IMR-90 (cell line): ENCODE results near the gene MSN. TPM values are rescaled to one million over a fixed set of nuclear protein-coding genes. Genes with fewer than 3 reads are reported as not detected.

Experiments
- ATAC-seq: fragments of 200-7000 bp; cut with Tn5 transposase; 2 replicates; pipeline ENCODE4 v1.9.1; 2020; ENCODE audit warnings: low read depth, mild to moderate bottlenecking, moderate library complexity
- BruUV-seq: library from RNA; stranded (reverse); fragments of 400-500 nt; replicated peaks from 2 replicates; lab custom pipeline; 2021; lab: Mats Ljungman, UMichigan
- CTCF ChIA-PET: fragments of 300-600 bp; formaldehyde crosslinking; extraction: SDS; loops from one replicate; lab custom pipeline; 2021; ENCODE audit warnings: antibody characterized with exemption; lab: Yijun Ruan, JAX
- POLR2A ChIA-PET: fragments of 300-600 bp; sonication (Branson Sonifier 250); formaldehyde crosslinking; loops from one replicate; lab custom pipeline; 2022; ENCODE audit warnings: antibody characterized with exemption; ENCODE audit not compliant: unreplicated experiment; lab: Charles Lee
- DNase-seq: peaks from one replicate; pipeline ENCODE4 v3.0.0; 2013
- H2AFZ ChIP-seq: replicated peaks from 2 replicates; pipeline ENCODE3; 2013; ENCODE audit warnings: low read length, mild to moderate bottlenecking; ENCODE audit not compliant: poor library complexity
- H2AK5ac ChIP-seq: 2 replicates; pipeline ENCODE4 v1.6.1; 2013; ENCODE audit warnings: low read depth, low read length, inconsistent platforms
- H2AK9ac ChIP-seq: replicated peaks from 2 replicates; pipeline ENCODE3; 2013; ENCODE audit warnings: mild to moderate bottlenecking, low read depth, low read length, moderate library complexity; ENCODE audit not compliant: poor library complexity
- H2BK120ac ChIP-seq: 2 replicates; pipeline ENCODE4 v1.6.1; 2013; ENCODE audit warnings: low read depth, low read length, inconsistent platforms
- H2BK15ac ChIP-seq: 3 replicates; pipeline ENCODE4 v1.6.1; 2013; ENCODE audit warnings: low read depth, low read length, inconsistent platforms
- H2BK20ac ChIP-seq: 2 replicates; pipeline ENCODE4 v1.6.1; 2013; ENCODE audit warnings: low read depth, mild to moderate bottlenecking, inconsistent platforms, low read length, moderate library complexity
- H2BK5ac ChIP-seq: 2 replicates; pipeline ENCODE4 v1.6.1; 2013; ENCODE audit warnings: mild to moderate bottlenecking, low read depth, low read length, inconsistent platforms; ENCODE audit not compliant: poor library complexity, severe bottlenecking
- H3K14ac ChIP-seq: replicated peaks from 2 replicates; pipeline ENCODE4 v1.6.1; 2013; ENCODE audit warnings: low read depth, low read length, inconsistent platforms
- H3K18ac ChIP-seq: 2 replicates; pipeline ENCODE4 v1.6.1; 2013; ENCODE audit warnings: low read depth, low read length, control low read depth
- H3K23ac ChIP-seq: 2 replicates; pipeline ENCODE4 v1.6.1; 2013; ENCODE audit warnings: low read depth, low read length, inconsistent platforms
- H3K27ac ChIP-seq: 2 replicates; pipeline ENCODE4 v1.5.1; 2013; ENCODE audit warnings: mild to moderate bottlenecking, control low read depth, low read length; ENCODE audit not compliant: insufficient read depth
- H3K27me3 ChIP-seq: 2 replicates; pipeline ENCODE4 v1.6.1; 2013; ENCODE audit warnings: low read length; ENCODE audit not compliant: control insufficient read depth, insufficient read depth
- H3K36me3 ChIP-seq: 2 replicates; pipeline ENCODE4 v1.6.1; 2013; ENCODE audit warnings: low read length, mixed read lengths; ENCODE audit not compliant: control insufficient read depth, insufficient read depth
- H3K4ac ChIP-seq: 2 replicates; pipeline ENCODE4 v1.6.1; 2013; ENCODE audit warnings: low read depth, low read length, inconsistent platforms
- H3K4me1 ChIP-seq: 2 replicates; pipeline ENCODE4 v1.6.1; 2013; ENCODE audit warnings: low read length, mixed read lengths; ENCODE audit not compliant: control insufficient read depth, insufficient read depth
- H3K4me2 ChIP-seq: 2 replicates; pipeline ENCODE4 v1.6.1; 2013; ENCODE audit warnings: low read depth, mild to moderate bottlenecking, control low read depth, low read length, moderate library complexity
- H3K4me3 ChIP-seq: 2 replicates; pipeline ENCODE4 v1.5.1; 2013; ENCODE audit warnings: low read depth, mild to moderate bottlenecking, control low read depth, low read length, moderate library complexity; ENCODE audit not compliant: insufficient read depth
- H3K56ac ChIP-seq: 2 replicates; pipeline ENCODE4 v1.6.1; 2013; ENCODE audit warnings: low read length, inconsistent platforms; ENCODE audit not compliant: insufficient read depth; ENCODE audit errors: extremely low read depth
- H3K79me1 ChIP-seq, 2 experiments: 2 replicates each; pipeline ENCODE4 v1.6.1; 2013; ENCODE audit warnings: low read length in 2 of 2, inconsistent platforms in 1 of 2, low read depth in 1 of 2
- H3K9ac ChIP-seq: 2 replicates; pipeline ENCODE4 v1.6.1; 2013; ENCODE audit warnings: low read depth, low read length, control low read depth
- H3K9me1 ChIP-seq: 2 replicates; pipeline ENCODE4 v1.6.1; 2013; ENCODE audit warnings: low read length, inconsistent platforms; ENCODE audit not compliant: insufficient read depth
- H3K9me3 ChIP-seq: 2 replicates; pipeline ENCODE4 v1.6.1; 2013; ENCODE audit warnings: low read length; ENCODE audit not compliant: control insufficient read depth, insufficient read depth
- H4K20me1 ChIP-seq: 2 replicates; pipeline ENCODE4 v1.6.1; 2013; ENCODE audit warnings: low read length, inconsistent platforms; ENCODE audit not compliant: insufficient read depth
- H4K5ac ChIP-seq: 2 replicates; pipeline ENCODE4 v1.6.1; 2013; ENCODE audit warnings: mild to moderate bottlenecking, low read depth, low read length, control low read depth
- H4K8ac ChIP-seq, 2 experiments: 2 replicates each; pipeline ENCODE4 v1.6.1; 2013; ENCODE audit warnings: low read depth in 2 of 2, low read length in 2 of 2, control low read depth in 1 of 2, inconsistent platforms in 1 of 2
- H4K91ac ChIP-seq: 2 replicates; pipeline ENCODE4 v1.6.1; 2013; ENCODE audit warnings: low read depth, low read length, inconsistent platforms; ENCODE audit not compliant: insufficient read depth
- BHLHE40 ChIP-seq: fragments of 150-350 bp; IDR thresholded peaks from 2 replicates; pipeline ENCODE4 v1.6.1; 2016; ENCODE audit warnings: mild to moderate bottlenecking, low read depth, low read length
- CEBPB ChIP-seq: IDR thresholded peaks from 2 replicates; pipeline ENCODE4 v1.6.1; 2012; ENCODE audit warnings: low read depth, low read length, improper control_type of control experiment
- FOS ChIP-seq: fragments of 150-350 bp; IDR thresholded peaks from 2 replicates; pipeline ENCODE4 v1.6.1; 2016; ENCODE audit warnings: low read depth, low read length
- MAZ ChIP-seq: IDR thresholded peaks from 2 replicates; pipeline ENCODE4 v1.6.1; 2012; ENCODE audit warnings: low read depth, mild to moderate bottlenecking, low read length, improper control_type of control experiment, moderate library complexity, borderline replicate concordance
- MXI1 ChIP-seq: IDR thresholded peaks from 2 replicates; pipeline ENCODE4 v1.6.1; 2012; ENCODE audit warnings: low read depth, mild to moderate bottlenecking, low read length, moderate library complexity, borderline replicate concordance
- POLR2A ChIP-seq: IDR thresholded peaks from 2 replicates; pipeline ENCODE4 v1.6.1; 2012; ENCODE audit warnings: mild to moderate bottlenecking, low read depth, low read length
- RAD21 ChIP-seq: IDR thresholded peaks from 2 replicates; pipeline ENCODE4 v1.6.1; 2012; ENCODE audit warnings: low read length, improper control_type of control experiment
- RCOR1 ChIP-seq: IDR thresholded peaks from 2 replicates; pipeline ENCODE4 v1.6.1; 2012; ENCODE audit warnings: mild to moderate bottlenecking, low read length, improper control_type of control experiment; ENCODE audit not compliant: insufficient replicate concordance
- WGBS, 2 experiments: methylation state at CpG; one replicate each; pipeline versions ENCODE4 v1.1.5 to v1.1.7; 2013; ENCODE audit warnings: missing lambda C conversion rate in 2 of 2; ENCODE audit not compliant: insufficient read length in 1 of 2; ENCODE audit errors: extremely low coverage in 2 of 2; 5-methylcytosine and 5-hydroxymethylcytosine counted together
- dilution Hi-C: fragments of 300-500 bp; cut with HindIII; formaldehyde crosslinking; loops from one replicate; pipeline ENCODE4 v1.14.3; 2018; ENCODE audit warnings: low sequenced_read_pairs; ENCODE audit not compliant: unreplicated experiment
- in situ Hi-C: fragments of 300-500 bp; cut with MboI; formaldehyde crosslinking; loops from 3 replicates; pipeline ENCODE4 v1.14.3; 2019; ENCODE audit warnings: low sequenced_read_pairs, inconsistent platforms, mixed read lengths
- intact Hi-C: fragments of 100-400 bp; cut with micrococcal nuclease; formaldehyde crosslinking; loops from 2 replicates; pipeline ENCODE4 v1.10.0; 2022
- polyA plus RNA-seq, 3 experiments: library from polyadenylated mRNA; depleted of rRNA; stranded (reverse); fragments of >200 nt; gene quantifications; 2 replicates each; pipeline ENCODE4 v1.2.3, GENCODE V29; 2012; ENCODE audit warnings: low replicate concordance in 1 of 3
- total RNA-seq: library from RNA; depleted of rRNA; stranded (reverse); fragments of >200 nt; gene quantifications from 2 replicates; pipeline ENCODE4 v1.2.3, GENCODE V29; 2012
- TF ChIP-seq, protein P1 (sequence below): conservative IDR thresholded peaks from 2 replicates; pipeline ENCODE4 v1.5.1; 2012; ENCODE audit warnings: mild to moderate bottlenecking, low read depth, low read length, improper control_type of control experiment
- TF ChIP-seq, protein P2 (sequence below): fragments of 150-350 bp; IDR thresholded peaks from 2 replicates; pipeline ENCODE4 v1.6.1; 2017; ENCODE audit warnings: mild to moderate bottlenecking, antibody characterized with exemption, low read length, low read depth

MSN gene
- total and polyA plus RNA-seq, 2 of the 4 experiments (the other 2 are of a cell fraction), result 422 to 619 TPM

DNA sequence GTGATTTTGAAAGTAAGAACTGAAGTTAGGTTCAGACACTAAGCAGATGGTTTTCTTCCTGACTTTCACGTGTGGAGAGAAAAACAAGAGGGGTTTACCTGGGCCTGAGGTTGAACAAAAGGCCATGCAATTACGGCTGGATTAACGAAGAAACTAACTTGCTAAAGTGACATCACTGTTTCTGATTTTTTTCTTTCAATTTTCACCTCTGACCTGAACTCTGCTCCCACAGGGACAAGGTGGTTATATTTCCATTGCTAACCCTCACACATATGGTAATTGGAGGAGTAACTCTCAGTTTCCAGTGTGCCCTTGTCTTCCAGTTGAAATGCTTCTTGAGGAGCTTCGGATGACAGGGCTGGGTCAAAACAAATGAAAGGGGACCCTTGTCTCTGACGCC is 38.0 kb downstream of the MSN start (continued):
- no peak for TF ChIP-seq BHLHE40

DNA sequence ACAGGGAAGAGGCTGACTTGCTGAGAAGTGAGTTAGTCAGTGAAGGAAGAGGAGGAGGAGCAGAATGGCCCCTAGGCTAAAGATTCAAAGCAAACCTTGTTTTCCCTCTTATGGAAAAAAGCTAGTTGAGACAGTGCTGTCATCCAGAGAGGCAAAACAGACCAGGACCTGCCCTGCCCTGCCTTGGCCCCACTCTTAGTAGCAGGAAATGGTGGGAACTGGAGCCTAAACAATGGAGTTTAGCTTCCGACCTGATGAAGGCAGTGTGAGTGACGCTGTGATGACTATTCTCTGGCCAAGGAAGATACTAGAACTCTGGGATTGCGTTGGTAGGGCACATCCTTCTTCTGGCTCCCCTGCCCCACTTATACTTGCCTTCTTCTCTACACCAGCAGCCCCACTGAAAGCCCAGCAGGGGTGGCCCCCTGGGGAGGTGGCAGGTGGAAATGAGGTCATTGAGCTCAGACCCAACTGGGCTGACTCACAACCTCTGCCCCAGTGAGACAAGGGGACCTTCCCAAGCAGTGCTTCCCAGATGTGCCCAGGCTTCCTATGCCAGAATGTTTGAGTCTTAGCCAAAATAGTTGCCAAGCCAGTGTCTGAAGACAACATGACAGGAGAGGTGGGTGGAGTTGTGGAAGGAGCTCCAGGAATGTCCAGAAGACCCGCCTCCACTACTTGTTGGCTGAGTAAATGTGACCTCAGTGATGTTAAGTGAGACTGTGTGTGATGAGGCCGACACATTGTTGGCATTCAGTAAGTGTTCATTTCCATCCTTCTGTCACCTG is 38.8 kb downstream of the MSN start:
- Histone ChIP-seq H3K56ac (0 out of 2 replicates have a peak overlapping the region, but pooled peaks have one; percentile 19), H4K91ac (peak overlapping the region; percentile 40), H3K36me3 (no peaks in the 10 kb centered on the region; the same call in 1 of the 2 replicates), H3K9me1 (peaks cover 13% of the 10 kb centered on the region), H3K14ac (0 out of 2 replicates have a peak overlapping the region, but pooled peaks have one; percentile 63), H3K27ac (peak overlapping the region; percentile 52), H3K4me3 (no peak overlapping the region), H3K4me1 (peaks cover 21% of the 10 kb centered on the region), H4K8ac (peak overlapping the region; percentile 2 to 43; a peak in 2 of 4 replicates), H3K23ac (peak overlapping the region; percentile 63; the same call in 1 of the 2 replicates), H2AK9ac (no peak overlapping the region), H2BK20ac (peak overlapping the region; percentile 62; the same call in 1 of the 2 replicates), H2AFZ (peak overlapping the region; percentile 9), H3K18ac (peak overlapping the region; percentile 9; the same call in 1 of the 2 replicates), H2BK120ac (peak overlapping the region; percentile 35; the same call in 1 of the 2 replicates), H4K20me1 (peaks cover 73% of the 10 kb centered on the region), H3K4ac (peak overlapping the region; percentile 79), H3K4me2 (0 out of 2 replicates have a peak overlapping the region, but pooled peaks have one; percentile 5), H3K9ac (no peak overlapping the region), H3K9me3 (no peaks in the 10 kb centered on the region), H3K27me3 (no peaks in the 10 kb centered on the region), H3K79me1 (peaks cover 5 to 20% of the 10 kb centered on the region in 2 experiments; a peak in 2 of 4 replicates), H4K5ac (no peak overlapping the region; the same call in 1 of the 2 replicates), H2BK15ac (peak overlapping the region; percentile 31; the same call in 1 of the 3 replicates), H2AK5ac (peak overlapping the region; percentile 40; the same call in 1 of the 2 replicates), H2BK5ac (peak overlapping the region; percentile 84)
- dilution Hi-C loops, result no loop called here
- BruUV-seq, result no TSS peak
- DNase-seq, result peak; percentile 85
- peak; percentile 73 for ATAC-seq
- ChIA-PET CTCF (interaction anchor here (1.3 kb wide), 1 partner anchor 39 kb away, joined by 3 read pairs; no protein-coding TSS in a partner anchor), POLR2A (interaction anchor here (1.2 kb wide), 1 partner anchor 37 kb away, joined by 4 read pairs; no protein-coding TSS in a partner anchor)
- WGBS, 2 experiments, result no CpG with 5 or more reads among the region's 5 CpGs
- intact Hi-C loops, result loop anchor here (1.0 to 2.0 kb wide), 2 partner anchors 38 to 111 kb away; no protein-coding TSS in a partner anchor
- in situ Hi-C loops, result no loop called here
- TF ChIP-seq, protein P1, sequence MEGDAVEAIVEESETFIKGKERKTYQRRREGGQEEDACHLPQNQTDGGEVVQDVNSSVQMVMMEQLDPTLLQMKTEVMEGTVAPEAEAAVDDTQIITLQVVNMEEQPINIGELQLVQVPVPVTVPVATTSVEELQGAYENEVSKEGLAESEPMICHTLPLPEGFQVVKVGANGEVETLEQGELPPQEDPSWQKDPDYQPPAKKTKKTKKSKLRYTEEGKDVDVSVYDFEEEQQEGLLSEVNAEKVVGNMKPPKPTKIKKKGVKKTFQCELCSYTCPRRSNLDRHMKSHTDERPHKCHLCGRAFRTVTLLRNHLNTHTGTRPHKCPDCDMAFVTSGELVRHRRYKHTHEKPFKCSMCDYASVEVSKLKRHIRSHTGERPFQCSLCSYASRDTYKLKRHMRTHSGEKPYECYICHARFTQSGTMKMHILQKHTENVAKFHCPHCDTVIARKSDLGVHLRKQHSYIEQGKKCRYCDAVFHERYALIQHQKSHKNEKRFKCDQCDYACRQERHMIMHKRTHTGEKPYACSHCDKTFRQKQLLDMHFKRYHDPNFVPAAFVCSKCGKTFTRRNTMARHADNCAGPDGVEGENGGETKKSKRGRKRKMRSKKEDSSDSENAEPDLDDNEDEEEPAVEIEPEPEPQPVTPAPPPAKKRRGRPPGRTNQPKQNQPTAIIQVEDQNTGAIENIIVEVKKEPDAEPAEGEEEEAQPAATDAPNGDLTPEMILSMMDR, result no peak
- TF ChIP-seq BHLHE40 (no peak), FOS (no peak; the same call in 1 of the 2 replicates), POLR2A (no peak), RCOR1 (peak; percentile 85), RAD21 (no peak), MXI1 (no peak), CEBPB (0 out of 2 replicates have a peak, but pooled peaks have one; percentile 21), MAZ (peak; percentile 31; the same call in 1 of the 2 replicates)
- TF ChIP-seq, protein P2, sequence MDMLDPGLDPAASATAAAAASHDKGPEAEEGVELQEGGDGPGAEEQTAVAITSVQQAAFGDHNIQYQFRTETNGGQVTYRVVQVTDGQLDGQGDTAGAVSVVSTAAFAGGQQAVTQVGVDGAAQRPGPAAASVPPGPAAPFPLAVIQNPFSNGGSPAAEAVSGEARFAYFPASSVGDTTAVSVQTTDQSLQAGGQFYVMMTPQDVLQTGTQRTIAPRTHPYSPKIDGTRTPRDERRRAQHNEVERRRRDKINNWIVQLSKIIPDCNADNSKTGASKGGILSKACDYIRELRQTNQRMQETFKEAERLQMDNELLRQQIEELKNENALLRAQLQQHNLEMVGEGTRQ, result no peak
